ENCODE data around the gene SYT11.
"Not testable (repeated sequence)": the region's sequence is repeated elsewhere in the genome, so short reads cannot be mapped to it uniquely, and the experiment has no call there.

SYT11 gene

GRCh38 chr1:155860970-155861510 lies 1.7 kb downstream of the SYT11 start:
- no peak for DNase-seq

- no peak for DNase-seq
Measured at GRCh38 chr1:155861896-155862295, 2.5 kb downstream of the SYT11 start.

DNA sequence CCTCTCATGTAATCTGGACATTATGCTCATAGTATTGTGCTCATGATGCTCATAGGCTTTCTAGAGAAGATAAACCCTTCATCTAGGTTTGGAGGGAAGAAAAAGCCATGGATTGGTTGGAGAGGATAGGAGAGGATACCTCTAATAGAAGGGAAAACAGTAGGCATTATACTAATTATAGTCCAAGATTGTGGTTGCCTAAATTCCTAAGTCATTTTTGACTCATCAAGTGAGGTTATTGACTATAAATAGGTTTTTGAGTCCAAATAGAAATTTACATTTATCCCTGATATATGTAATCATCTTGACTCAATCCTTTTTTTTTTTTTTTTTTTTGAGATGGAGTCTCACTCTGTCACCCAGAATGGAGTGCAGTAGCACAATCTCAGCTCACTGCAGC lies 5.0 kb downstream of the SYT11 start:
- no peak for DNase-seq

DNA sequence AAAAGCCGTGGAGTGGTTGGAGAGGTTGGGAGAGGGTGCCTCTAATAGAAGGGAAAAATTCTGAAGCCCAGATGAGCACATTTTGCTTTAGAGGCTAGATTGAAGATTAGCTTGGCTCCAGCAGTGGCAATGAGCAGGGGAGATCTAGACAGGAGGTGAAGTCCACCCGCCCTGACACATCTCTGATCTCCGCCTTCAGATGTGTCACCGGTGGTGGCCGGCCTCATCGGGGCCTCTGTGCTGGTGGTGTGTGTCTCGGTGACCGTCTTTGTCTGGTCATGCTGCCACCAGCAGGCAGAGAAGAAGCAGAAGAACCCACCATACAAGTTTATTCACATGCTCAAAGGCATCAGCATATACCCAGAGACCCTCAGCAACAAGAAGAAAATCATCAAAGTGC lies 8.4 kb downstream of the SYT11 start:
- DNase-seq = no peak

DNA sequence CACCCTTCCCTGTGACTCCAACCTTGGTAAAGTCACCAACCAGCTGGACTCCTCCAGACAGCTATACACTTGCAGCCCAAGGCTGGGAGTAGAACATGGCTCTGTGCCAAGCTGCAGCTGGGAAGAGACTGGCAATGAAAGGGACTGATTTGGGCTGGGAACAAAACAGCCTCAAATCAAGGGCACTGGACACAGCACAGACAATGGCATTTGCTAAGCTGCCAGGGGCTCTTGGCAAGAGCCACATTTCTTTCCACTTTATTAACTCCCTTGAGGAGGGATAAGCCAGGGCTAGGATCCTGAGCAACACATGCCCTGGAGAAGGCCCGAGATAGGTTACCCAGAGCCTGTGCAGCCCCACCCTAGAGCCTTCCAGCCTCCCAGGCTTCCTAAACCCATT lies 12.0 kb downstream of the SYT11 start:
- DNase-seq = no peak

- no peak for DNase-seq
Measured at GRCh38 chr1:155872527-155872926, 13.2 kb downstream of the SYT11 start.

- DNase-seq = no peak
Measured at GRCh38 chr1:155873860-155874259, 14.5 kb downstream of the SYT11 start.

GRCh38 chr1:155877945-155878344 lies 18.6 kb downstream of the SYT11 start:
- no peak for DNase-seq

- DNase-seq = no peak
Measured at GRCh38 chr1:155880251-155880650, 20.9 kb downstream of the SYT11 start.

GRCh38 chr1:155880950-155881349 lies 21.6 kb downstream of the SYT11 start:
- DNase-seq = no peak

DNA sequence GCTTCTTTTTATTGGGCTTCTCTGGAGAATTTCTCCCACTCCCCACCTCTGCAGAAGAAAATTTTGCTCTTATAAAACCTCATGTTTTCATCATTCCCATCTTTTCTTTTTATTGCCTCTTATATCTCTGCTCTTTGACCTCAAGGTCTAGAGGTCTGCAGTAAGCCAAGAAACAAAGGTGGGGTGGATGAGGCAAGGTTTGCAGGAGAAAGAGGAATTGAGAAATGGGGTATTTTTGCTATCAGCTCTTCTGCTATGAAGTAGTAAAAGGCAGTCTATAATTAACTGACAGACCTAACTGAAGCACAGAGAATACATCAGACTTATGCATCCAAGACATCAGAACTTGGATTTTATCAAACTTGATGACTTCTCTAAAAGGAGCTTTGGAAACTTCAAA lies 22.9 kb downstream of the SYT11 start:
- DNase-seq = no peak

GRCh38 chr1:155882766-155883165 lies 23.4 kb downstream of the SYT11 start:
- DNase-seq = no peak

DNA sequence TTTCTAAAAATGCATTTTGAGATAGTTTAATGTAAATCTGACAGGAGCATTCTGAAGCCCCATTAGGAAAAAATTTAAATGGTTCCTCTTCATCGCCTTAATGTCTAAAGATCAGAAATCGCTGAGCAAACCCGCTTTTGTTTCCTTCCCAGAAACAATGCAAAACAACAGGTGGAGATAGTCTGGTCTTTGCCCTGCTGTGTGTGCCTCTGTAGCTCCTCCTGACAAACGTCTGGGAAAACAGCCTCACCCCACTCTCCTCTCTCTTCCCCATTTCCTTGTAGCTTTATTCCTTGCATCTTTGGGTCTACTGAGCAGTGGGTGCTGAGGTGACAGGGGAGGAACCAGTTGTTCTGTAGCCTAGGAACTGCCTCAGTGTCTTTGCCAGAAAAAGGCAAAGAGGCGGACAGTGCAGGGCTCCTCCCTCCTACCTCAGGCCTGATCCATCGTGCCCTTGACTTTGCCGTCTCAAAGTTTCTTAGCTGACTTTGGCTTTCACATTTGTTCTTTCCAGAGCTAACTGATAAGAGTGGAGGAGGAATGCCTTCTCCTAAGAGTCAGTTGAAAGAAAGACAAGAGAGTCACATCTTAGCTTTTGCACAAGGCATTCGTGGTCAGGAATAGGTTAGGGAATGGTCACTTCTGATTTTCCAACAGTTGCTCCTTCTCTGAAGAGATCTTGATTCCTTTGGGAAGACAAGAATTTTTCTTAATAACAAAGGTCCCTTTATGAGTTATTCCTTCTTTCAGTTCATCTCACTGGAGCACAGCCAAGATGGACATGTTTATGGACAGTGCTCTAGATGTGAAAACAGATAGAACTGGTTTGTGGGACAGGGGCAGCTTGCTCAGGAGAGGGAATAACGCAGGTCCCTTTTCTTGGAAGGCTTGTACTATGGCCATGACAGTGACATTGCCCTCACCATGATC lies 24.9 kb downstream of the SYT11 start:
- DNase-seq = no peak

DNA sequence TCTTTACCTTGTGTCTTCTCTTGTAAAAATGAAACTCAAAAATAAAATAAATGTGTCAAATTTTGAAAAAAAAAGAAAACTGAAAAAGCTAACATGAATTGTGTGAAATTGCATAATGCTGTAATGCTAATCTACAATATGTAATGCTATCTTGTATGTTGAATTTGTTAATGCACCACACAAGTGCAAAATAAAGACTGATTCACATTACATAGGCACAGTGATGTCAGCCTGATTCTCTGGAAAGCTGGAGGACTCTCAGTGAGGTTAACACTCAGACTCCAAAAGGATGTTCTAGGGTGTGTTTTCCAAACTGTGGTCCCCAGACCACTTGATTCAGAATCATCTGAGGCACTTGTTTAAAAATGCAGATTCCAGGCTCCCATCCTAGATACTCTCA lies 25.6 kb downstream of the SYT11 start:
- no peak for DNase-seq

GRCh38 chr1:155888481-155888880 lies 29.1 kb downstream of the SYT11 start:
- DNase-seq = no peak

- no peak for DNase-seq
Measured at GRCh38 chr1:155889566-155889965, 30.2 kb downstream of the SYT11 start.

DNA sequence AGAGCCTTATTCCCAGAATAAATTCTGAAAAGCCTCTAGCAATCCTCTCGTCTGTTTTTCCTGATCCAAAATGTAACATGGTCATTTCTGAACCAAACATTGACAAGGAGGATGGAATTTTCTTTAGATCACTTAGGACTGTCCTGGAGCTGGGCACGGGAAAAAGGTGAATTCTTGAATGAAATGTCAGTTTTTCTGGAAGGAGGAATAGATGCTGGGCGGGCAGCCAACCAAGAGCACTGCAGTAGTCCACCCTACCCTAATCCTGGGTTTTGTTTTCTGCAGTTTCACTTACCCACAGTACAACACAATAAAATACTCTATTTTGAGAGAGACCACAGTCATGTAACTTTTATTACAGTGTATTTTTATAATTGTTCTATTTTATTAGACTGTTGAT lies 30.9 kb downstream of the SYT11 start:
- DNase-seq = no peak

DNA sequence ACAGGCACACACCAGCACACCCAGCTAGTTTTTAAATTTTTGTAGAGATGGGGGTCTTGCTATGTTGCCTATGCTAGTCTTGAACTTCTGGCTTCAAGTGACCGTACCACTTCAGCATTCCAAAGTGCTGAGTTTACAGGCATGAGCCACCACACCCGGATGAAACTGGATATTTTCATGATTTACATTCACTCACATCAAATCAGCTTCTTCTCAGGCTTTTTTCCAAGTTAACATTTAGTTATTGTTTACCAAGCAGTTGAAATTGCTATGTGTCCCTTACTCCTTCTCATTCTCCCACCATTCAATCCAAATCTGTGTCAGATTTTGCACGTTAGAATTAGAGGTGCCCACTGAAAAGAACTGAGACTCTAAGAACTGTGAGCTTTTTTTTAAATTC lies 33.4 kb downstream of the SYT11 start:
- no peak for DNase-seq

- DNase-seq = peak in 1 of 2 donors; percentile 72
Measured at GRCh38 chr1:155893389-155894142, 34.2 kb downstream of the SYT11 start.

DNA sequence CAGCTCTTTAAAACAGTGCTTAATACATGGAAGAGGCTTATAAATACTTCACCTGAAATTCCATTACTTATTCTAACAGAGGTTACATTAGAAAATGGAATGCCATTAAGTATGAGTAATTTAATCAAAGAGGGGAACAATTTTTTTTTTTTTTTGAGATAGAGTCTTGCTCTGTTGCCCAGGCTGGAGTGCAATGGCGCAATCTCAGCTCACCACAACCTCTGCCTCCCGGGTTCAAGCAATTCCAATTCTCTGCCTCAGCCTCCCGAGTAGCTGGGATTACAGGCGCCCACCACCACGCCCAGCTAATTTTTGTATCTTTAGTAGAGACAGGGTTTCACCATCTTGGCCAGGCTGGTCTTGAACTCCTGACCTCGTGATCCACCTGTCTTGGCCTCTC lies 36.2 kb downstream of the SYT11 start:
- not testable (repeated sequence) for DNase-seq

DNA sequence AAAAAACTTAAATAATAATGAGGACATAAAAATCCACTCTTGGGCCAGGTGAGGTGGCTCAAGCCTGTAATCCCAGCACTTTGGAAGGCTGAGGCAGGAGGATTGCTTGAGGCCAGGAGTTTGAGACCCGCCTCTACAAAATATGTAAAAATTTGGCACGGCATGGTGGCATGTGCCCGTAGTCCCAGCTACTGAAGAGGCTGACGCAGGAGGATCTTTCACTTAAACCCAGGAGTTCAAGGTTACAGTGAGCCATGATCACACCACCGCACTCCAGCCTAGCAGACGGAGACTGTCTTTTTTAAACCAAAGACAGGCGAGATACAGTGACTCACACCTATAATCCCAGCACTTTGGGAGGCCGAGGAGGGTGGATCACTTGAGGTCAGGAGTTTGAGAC lies 37.1 kb downstream of the SYT11 start:
- not testable (repeated sequence) for DNase-seq

- no peak for DNase-seq
Measured at GRCh38 chr1:155897746-155898145, 38.4 kb downstream of the SYT11 start.

- no peak for DNase-seq
Measured at GRCh38 chr1:155898888-155899287, 39.5 kb downstream of the SYT11 start.

DNA sequence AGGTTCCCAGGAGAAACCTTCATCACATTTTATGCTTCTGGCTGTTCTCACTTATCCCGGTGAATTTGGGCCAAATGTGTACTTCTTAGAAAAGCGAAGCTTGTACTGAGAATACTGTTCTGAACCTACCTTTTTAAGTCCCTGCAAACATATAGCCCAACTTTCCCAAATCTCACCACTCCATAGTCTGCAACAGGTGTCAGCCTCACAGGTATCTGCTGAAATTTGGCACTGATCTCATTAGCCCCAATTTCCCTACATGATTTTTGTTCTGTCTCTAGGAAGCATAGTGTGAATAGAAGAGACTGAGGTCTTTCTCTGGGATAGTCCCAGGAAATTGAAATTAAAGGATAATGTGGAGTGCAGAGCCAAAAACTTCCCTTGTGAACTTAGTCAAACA lies 40.3 kb downstream of the SYT11 start:
- no peak for DNase-seq

Data from bone marrow (tissue), 2 donors.